ENCODE measurements around the gene BRWD1. TPM values are rescaled to one million over a fixed set of nuclear protein-coding genes. Genes with fewer than 3 reads are reported as not detected.

BRWD1 gene
- total and polyA plus RNA-seq, 12 donors, result 8.5 to 38.8 (median 34.1) TPM

DNA sequence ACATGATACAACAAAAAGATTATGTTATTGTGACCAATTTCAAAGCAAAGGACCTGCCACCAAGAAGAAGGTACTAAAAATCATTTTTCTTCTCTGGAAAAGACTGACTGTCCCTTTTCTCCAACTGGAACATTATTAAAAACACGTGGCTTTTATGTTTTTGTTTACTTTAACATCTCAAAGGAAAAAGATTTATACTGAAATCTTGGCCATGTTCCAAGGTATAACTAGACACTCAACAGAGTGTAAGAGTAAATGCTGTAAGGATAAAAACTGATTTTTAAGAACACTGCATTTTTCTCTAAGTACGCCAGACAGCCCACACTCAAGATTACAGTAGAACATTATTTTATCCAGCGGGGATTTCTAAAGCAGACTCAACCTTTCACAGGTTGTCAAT, 62.1 kb downstream of the BRWD1 start:
- H3K9me3 ChIP-seq, result no peaks in the 10 kb centered on the region
- no peak overlapping the region for H3K4me3 ChIP-seq
- TF ChIP-seq, protein P1, sequence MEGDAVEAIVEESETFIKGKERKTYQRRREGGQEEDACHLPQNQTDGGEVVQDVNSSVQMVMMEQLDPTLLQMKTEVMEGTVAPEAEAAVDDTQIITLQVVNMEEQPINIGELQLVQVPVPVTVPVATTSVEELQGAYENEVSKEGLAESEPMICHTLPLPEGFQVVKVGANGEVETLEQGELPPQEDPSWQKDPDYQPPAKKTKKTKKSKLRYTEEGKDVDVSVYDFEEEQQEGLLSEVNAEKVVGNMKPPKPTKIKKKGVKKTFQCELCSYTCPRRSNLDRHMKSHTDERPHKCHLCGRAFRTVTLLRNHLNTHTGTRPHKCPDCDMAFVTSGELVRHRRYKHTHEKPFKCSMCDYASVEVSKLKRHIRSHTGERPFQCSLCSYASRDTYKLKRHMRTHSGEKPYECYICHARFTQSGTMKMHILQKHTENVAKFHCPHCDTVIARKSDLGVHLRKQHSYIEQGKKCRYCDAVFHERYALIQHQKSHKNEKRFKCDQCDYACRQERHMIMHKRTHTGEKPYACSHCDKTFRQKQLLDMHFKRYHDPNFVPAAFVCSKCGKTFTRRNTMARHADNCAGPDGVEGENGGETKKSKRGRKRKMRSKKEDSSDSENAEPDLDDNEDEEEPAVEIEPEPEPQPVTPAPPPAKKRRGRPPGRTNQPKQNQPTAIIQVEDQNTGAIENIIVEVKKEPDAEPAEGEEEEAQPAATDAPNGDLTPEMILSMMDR (IDR thresholded peaks at IDR 0.05), result no peak
- H3K27me3 ChIP-seq, result no peaks in the 10 kb centered on the region
- DNase-seq (no peak), ATAC-seq (no peak)
- H3K27ac ChIP-seq, result peak overlapping the region in 1 of 10 donors; percentile 51
- intact Hi-C loops (cut with DNase I), result loop anchor here in 1 of 10 donors (5.0 kb wide), 1 partner anchor 136 kb away; no protein-coding TSS in a partner anchor
- 70 to 75% methylated on average over 3 of the region's 3 CpGs for WGBS, 2 donors
- H3K4me1 ChIP-seq, result peaks cover 0 to 28% (median 10%) of the 10 kb centered on the region in 9 donors
- peaks cover 0 to 99% (median 31%) of the 10 kb centered on the region in 9 donors for H3K36me3 ChIP-seq

DNA sequence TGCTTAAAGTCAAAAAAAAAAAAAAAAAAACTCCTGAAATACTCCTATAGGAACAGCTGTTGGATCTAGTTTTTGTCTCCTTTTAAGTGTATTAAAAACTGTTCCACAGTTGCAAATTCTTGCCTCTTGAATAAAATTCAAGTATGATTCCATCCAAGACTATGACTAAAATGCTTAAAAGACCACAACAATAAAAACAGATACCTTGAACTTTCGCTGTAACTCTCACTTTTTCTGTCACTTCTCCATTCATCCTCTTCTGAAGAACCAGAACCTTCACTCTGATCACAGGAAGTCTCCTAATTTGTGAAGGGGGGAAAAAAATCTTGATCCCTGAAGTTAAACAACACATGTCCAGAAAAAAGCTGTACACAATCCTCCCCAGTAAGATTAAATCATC, 75.2 kb downstream of the BRWD1 start:
- 89 to 100% methylated on average over 1 of the region's 1 CpG for WGBS, 2 donors
- Histone ChIP-seq H3K27ac (no peak overlapping the region), H3K36me3 (peaks cover 0 to 91% (median 37%) of the 10 kb centered on the region in 9 donors), H3K4me1 (no peaks in the 10 kb centered on the region), H3K4me3 (no peak overlapping the region), H3K9me3 (no peaks in the 10 kb centered on the region), H3K27me3 (no peaks in the 10 kb centered on the region)
- no peak for ATAC-seq
- intact Hi-C loops (cut with DNase I), result no loop called here
- TF ChIP-seq, protein P1 (IDR thresholded peaks at IDR 0.05), result no peak
- DNase-seq, result no peak

DNA sequence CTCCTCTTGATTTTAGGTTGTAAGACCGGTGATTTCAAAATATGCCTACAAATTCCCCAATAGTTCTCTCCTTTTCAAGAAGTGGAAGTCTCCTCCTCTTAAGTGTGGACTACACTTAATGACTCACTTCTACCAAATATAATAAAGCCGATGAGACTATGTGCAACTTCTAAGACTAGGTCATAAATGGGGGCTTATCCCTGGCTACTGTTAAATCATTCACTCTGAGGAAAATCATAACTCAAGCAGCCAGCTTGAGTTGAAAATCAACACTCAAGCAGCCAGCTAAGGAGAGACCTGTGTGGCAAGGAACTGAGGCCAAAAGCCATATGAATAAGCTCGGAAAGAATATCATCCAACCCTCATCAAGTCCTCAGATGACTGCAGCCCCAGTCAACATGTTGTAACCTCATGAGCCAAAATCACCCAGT, 80.6 kb downstream of the BRWD1 start:
- ATAC-seq, result no peak
- peaks cover 0 to 100% (median 46%) of the 10 kb centered on the region in 9 donors for H3K36me3 ChIP-seq
- intact Hi-C loops (cut with DNase I), result no loop called here

DNA sequence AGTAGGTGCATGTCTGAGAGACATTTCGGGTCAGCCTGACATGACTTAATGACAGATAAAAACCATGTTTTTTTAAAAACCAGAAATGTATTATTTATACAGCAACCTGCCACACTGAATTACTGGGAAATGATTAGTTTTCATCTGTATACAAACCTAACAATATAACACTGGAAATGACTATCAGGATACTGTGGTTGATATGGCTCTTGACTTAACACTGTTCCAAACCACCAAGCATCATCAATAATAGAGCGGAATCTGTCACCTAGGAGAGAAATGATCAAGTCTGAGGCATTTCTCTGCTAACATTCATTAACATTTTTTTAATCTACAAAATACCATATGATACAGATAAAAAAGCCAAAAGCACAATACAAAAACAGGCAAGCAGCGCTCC, 88.5 kb downstream of the BRWD1 start:
- intact Hi-C loops (cut with DNase I), result loop anchor here in 1 of 10 donors (5.0 kb wide), 1 partner anchor 37 kb away; no protein-coding TSS in a partner anchor

More for the DNA sequence above, 80.6 kb downstream of the BRWD1 start:
- Histone ChIP-seq H3K4me3 (no peak overlapping the region), H3K27ac (no peak overlapping the region), H3K4me1 (no peaks in the 10 kb centered on the region), H3K27me3 (no peaks in the 10 kb centered on the region), H3K9me3 (no peaks in the 10 kb centered on the region)
- TF ChIP-seq, protein P1 (IDR thresholded peaks at IDR 0.05), result no peak
- no peak for DNase-seq
- WGBS, 2 donors, result 88 to 95% methylated on average over 3 of the region's 3 CpGs

More for the DNA sequence above, 88.5 kb downstream of the BRWD1 start:
- WGBS, 2 donors, result 98 to 99% methylated on average over 3 of the region's 3 CpGs
- Histone ChIP-seq H3K4me1 (peaks cover 0 to 10% (median 0%) of the 10 kb centered on the region in 9 donors), H3K4me3 (no peak overlapping the region), H3K9me3 (no peaks in the 10 kb centered on the region), H3K27me3 (no peaks in the 10 kb centered on the region), H3K36me3 (peaks cover 0 to 100% (median 17%) of the 10 kb centered on the region in 9 donors), H3K27ac (no peak overlapping the region)
- TF ChIP-seq, protein P1 (IDR thresholded peaks at IDR 0.05), result no peak
- DNase-seq (no peak), ATAC-seq (no peak)
